Neural cell (in vitro differentiated cells): Measurements from ENCODE around the gene ARID1B. TPM values are rescaled to one million over a fixed set of nuclear protein-coding genes. Genes with fewer than 3 reads are reported as not detected.

Source experiments
- H2AFZ ChIP-seq: fragments of 200-600, 300-800 bp; sonication (generic), shearing (Covaris generic); 2 replicates; pipeline ENCODE4 v1.6.0; 2014; ENCODE audit warnings: low read depth, mild to moderate bottlenecking, antibody characterized with exemption, low read length, moderate library complexity
- H3F3A ChIP-seq: fragments of 200-600 bp; shearing (Covaris generic); 2 replicates; pipeline ENCODE4 v1.6.1; 2016; ENCODE audit warnings: mild to moderate bottlenecking, moderate library complexity, mixed read lengths, antibody characterized with exemption, low read length; ENCODE audit not compliant: insufficient read depth, poor library complexity, severe bottlenecking
- H3K27ac ChIP-seq: fragments of 200-600, 300-800 bp; sonication (generic), shearing (Covaris generic); 2 replicates; pipeline ENCODE4 v1.5.1; 2014; ENCODE audit warnings: mild to moderate bottlenecking, low read length, moderate library complexity
- H3K27me3 ChIP-seq: fragments of 300-800, 200-600 bp; sonication (generic), shearing (Covaris generic); 2 replicates; pipeline ENCODE4 v1.6.0; 2014; ENCODE audit warnings: mild to moderate bottlenecking, low read depth, low read length, moderate library complexity; ENCODE audit not compliant: insufficient read depth
- H3K36me3 ChIP-seq: fragments of 300-800, 200-600 bp; sonication (generic), shearing (Covaris generic); 2 replicates; pipeline ENCODE4 v1.5.1; 2014; ENCODE audit warnings: mild to moderate bottlenecking, antibody characterized with exemption, low read length, moderate library complexity; ENCODE audit not compliant: insufficient read depth
- H3K4me2 ChIP-seq: fragments of 300-800, 200-600 bp; sonication (generic), shearing (Covaris generic); 2 replicates; pipeline ENCODE4 v1.6.0; 2014; ENCODE audit warnings: mild to moderate bottlenecking, low read length
- H3K4me3 ChIP-seq: fragments of 300-800, 200-600 bp; sonication (generic), shearing (Covaris generic); 2 replicates; pipeline ENCODE4 v1.5.1; 2014; ENCODE audit warnings: mild to moderate bottlenecking, low read length, moderate library complexity
- H3K79me2 ChIP-seq: fragments of 200-600 bp; shearing (Covaris generic); replicated peaks from 2 replicates; pipeline ENCODE4 v1.6.0; 2014; ENCODE audit warnings: mild to moderate bottlenecking, low read length, moderate library complexity; ENCODE audit not compliant: insufficient read depth
- H3K9ac ChIP-seq: fragments of 300-800, 200-600 bp; sonication (generic), shearing (Covaris generic); 2 replicates; pipeline ENCODE4 v1.6.1; 2016; ENCODE audit warnings: mild to moderate bottlenecking, low read length, mixed read lengths
- H3K9me2 ChIP-seq: fragments of 200-600 bp; shearing (Covaris generic); 2 replicates; pipeline ENCODE4 v1.6.1; 2016; ENCODE audit warnings: mild to moderate bottlenecking, low read length, mixed read lengths; ENCODE audit not compliant: insufficient read depth
- H3K9me3 ChIP-seq: fragments of 200-600, 300-800 bp; sonication (generic), shearing (Covaris generic); 2 replicates; pipeline ENCODE4 v1.6.1; 2016; ENCODE audit warnings: mild to moderate bottlenecking, mixed run types, low read length, moderate library complexity, mixed read lengths
- H4K20me1 ChIP-seq: fragments of 200-600 bp; shearing (Covaris generic); 2 replicates; pipeline ENCODE4 v1.6.1; 2016; ENCODE audit warnings: mild to moderate bottlenecking, mixed run types; ENCODE audit not compliant: insufficient read depth
- EP300 ChIP-seq: fragments of 450-650 bp; conservative IDR thresholded peaks from 2 replicates; pipeline ENCODE4 v1.6.1; 2014; ENCODE audit warnings: antibody characterized with exemption, mild to moderate bottlenecking, moderate library complexity; ENCODE audit not compliant: poor library complexity, severe bottlenecking
- EZH2 ChIP-seq: fragments of 200-600, 300-800 bp; shearing (Covaris generic), sonication (generic); IDR thresholded peaks from 2 replicates; pipeline ENCODE4 v1.6.1; 2014; ENCODE audit warnings: antibody characterized with exemption, low read length, borderline replicate concordance, mild to moderate bottlenecking; ENCODE audit not compliant: insufficient read depth, poor library complexity, severe bottlenecking
- MXI1 ChIP-seq: fragments of 450-650 bp; conservative IDR thresholded peaks from 2 replicates; pipeline ENCODE4 v1.6.1; 2014; ENCODE audit warnings: antibody characterized with exemption, mild to moderate bottlenecking; ENCODE audit not compliant: poor library complexity, severe bottlenecking
- POLR2AphosphoS5 ChIP-seq: IDR thresholded peaks from 2 replicates; pipeline ENCODE4 v1.6.1; 2012
- RAD21 ChIP-seq: fragments of 450-650 bp; conservative IDR thresholded peaks from 2 replicates; pipeline ENCODE4 v1.6.1; 2014; ENCODE audit warnings: antibody characterized with exemption, mild to moderate bottlenecking, moderate library complexity
- REST ChIP-seq: IDR thresholded peaks from 2 replicates; pipeline ENCODE4 v1.6.1; 2012; ENCODE audit warnings: borderline replicate concordance
- SMC3 ChIP-seq: fragments of 450-650 bp; conservative IDR thresholded peaks from 2 replicates; pipeline ENCODE4 v1.6.1; 2014; ENCODE audit warnings: antibody characterized with exemption, mild to moderate bottlenecking, moderate library complexity; ENCODE audit not compliant: poor library complexity
- TAF1 ChIP-seq: IDR thresholded peaks from 2 replicates; pipeline ENCODE4 v1.6.1; 2012; ENCODE audit warnings: low read depth
- polyA plus RNA-seq: library from polyadenylated mRNA; depleted of rRNA; stranded (reverse); fragments of >200 nt; gene quantifications from 2 replicates; pipeline ENCODE4 v1.2.3, GENCODE V29; 2014
- TF ChIP-seq, protein P1 (sequence below): fragments of 450-650 bp; IDR thresholded peaks from 2 replicates; pipeline ENCODE4 v1.5.1; 2014; ENCODE audit warnings: antibody characterized with exemption, mild to moderate bottlenecking, moderate library complexity; ENCODE audit not compliant: poor library complexity, severe bottlenecking

Gene ARID1B
- polyA plus RNA-seq, 1 donor from 2014 or later, result 35.0 TPM

- H3F3A ChIP-seq, result no peaks in the 10 kb centered on the region
- H4K20me1 ChIP-seq, result no peaks in the 10 kb centered on the region
- H3K4me3 ChIP-seq, result no peak overlapping the region
These were observed 12.1 kb upstream of the ARID1B start for GRCh38 chr6:156765117-156765516.

DNA sequence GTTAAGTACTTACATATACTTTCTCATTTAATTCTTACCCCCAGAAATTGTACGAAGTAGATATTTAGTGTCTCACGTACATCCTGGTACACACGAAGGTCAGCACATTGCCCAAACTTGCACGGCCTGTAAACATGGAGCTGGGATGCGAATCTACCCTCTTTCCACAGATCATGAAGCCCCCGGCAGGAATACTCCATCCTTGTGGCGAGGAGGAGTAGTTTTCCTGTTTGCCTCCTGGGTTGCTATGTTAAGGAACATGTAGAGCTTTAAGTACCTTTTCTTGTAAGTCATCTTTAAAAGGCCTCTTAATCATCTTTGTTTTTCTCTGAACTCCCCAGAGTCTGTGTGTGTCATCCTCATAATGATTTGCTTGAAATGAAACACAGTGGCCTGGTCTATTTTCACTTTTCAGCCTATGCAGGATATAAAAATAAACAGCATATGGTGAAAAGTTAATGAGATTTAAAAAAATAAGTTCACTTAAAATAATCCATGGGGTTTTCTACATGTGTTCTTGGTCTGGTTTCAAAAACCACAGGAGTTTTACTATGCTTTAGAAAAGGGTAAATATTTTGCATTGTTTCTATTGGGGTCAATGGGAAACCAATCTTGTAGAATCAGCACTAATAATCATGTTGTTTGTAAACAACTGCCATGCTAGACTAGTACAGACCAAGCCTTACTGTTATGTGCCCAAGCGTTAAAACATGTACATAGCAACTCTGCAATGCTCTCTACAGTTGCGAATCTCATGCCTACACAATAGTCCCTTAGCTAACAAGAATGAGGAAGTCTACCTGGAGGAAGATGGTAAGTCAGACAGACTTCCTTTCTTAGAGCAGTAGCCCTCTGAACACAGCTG lies 9.3 kb upstream of the ARID1B start:
- Histone ChIP-seq H3K79me2 (no peaks in the 10 kb centered on the region), H3K9me2 (no peaks in the 10 kb centered on the region), H3F3A (no peaks in the 10 kb centered on the region), H2AFZ (no peak overlapping the region), H3K27me3 (no peaks in the 10 kb centered on the region), H3K36me3 (no peaks in the 10 kb centered on the region), H4K20me1 (no peaks in the 10 kb centered on the region), H3K9me3 (no peaks in the 10 kb centered on the region), H3K4me3 (no peak overlapping the region), H3K9ac (no peak overlapping the region), H3K4me2 (no peak overlapping the region), H3K27ac (no peak overlapping the region)
- TF ChIP-seq TAF1 (no peak), MXI1 (no peak), REST (no peak), RAD21 (no peak), EP300 (no peak), POLR2AphosphoS5 (no peak)
- TF ChIP-seq, protein P1, sequence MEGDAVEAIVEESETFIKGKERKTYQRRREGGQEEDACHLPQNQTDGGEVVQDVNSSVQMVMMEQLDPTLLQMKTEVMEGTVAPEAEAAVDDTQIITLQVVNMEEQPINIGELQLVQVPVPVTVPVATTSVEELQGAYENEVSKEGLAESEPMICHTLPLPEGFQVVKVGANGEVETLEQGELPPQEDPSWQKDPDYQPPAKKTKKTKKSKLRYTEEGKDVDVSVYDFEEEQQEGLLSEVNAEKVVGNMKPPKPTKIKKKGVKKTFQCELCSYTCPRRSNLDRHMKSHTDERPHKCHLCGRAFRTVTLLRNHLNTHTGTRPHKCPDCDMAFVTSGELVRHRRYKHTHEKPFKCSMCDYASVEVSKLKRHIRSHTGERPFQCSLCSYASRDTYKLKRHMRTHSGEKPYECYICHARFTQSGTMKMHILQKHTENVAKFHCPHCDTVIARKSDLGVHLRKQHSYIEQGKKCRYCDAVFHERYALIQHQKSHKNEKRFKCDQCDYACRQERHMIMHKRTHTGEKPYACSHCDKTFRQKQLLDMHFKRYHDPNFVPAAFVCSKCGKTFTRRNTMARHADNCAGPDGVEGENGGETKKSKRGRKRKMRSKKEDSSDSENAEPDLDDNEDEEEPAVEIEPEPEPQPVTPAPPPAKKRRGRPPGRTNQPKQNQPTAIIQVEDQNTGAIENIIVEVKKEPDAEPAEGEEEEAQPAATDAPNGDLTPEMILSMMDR, result no peak

More at GRCh38 chr6:156765117-156765516, 12.1 kb upstream of the ARID1B start:
- H3K27me3 ChIP-seq, result no peaks in the 10 kb centered on the region
- no peaks in the 10 kb centered on the region for H3K9me2 ChIP-seq
- no peak overlapping the region for H3K9ac ChIP-seq
- no peak for TF ChIP-seq POLR2AphosphoS5
- TF ChIP-seq, protein P1, result no peak
- TF ChIP-seq EP300, result no peak
- no peak for TF ChIP-seq SMC3
- no peak for TF ChIP-seq EZH2
- TF ChIP-seq MXI1, result no peak
- TF ChIP-seq REST, result no peak
- TF ChIP-seq RAD21, result no peak
- no peak for TF ChIP-seq TAF1
- H3K4me2 ChIP-seq, result no peak overlapping the region
- H3K79me2 ChIP-seq, result no peaks in the 10 kb centered on the region
- no peak overlapping the region for H2AFZ ChIP-seq
- no peak overlapping the region for H3K27ac ChIP-seq
- H3K9me3 ChIP-seq, result no peaks in the 10 kb centered on the region
- no peaks in the 10 kb centered on the region for H3K36me3 ChIP-seq
